ENCODE results near the gene SPATS2.

The SPATS2 gene

DNA sequence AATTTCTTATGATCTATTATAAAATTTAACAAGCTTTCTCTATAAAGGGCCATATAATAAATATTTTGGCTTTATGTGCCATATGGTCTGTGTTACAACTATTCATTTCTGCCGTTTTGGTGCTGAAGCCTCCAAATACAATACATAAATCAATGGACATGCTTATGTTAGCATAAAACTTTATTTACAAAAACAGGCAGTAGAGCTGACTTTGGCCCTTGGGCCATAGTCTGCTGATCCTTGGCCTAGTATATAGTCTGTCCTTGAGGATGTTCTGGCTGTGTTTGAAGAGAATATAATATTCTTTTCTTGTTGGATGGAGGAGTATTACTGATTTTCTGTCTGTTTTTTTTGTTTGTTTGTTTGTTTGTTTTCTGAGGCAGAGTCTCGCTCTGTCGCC is 81.6 kb downstream of the SPATS2 start:
- ChIA-PET CTCF (no interaction called here), POLR2A (interaction anchor here (0.7 kb wide), 1 partner anchor 52 kb away, joined by 9 read pairs; no protein-coding TSS in a partner anchor)
- TF ChIP-seq, protein P1, sequence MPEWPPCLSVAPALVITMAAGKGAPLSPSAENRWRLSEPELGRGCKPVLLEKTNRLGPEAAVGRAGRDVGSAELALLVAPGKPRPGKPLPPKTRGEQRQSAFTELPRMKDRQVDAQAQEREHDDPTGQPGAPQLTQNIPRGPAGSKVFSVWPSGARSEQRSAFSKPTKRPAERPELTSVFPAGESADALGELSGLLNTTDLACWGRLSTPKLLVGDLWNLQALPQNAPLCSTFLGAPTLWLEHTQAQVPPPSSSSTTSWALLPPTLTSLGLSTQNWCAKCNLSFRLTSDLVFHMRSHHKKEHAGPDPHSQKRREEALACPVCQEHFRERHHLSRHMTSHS (tag by site-specific recombination; IDR thresholded peaks at IDR 0.05), result no peak
- Histone ChIP-seq H3K9me3 (ENCODE audit: control insufficient read depth, insufficient read depth, low read depth, low read length) (no peaks in the 10 kb centered on the region), H3K4me1 (ENCODE audit: control insufficient read depth, insufficient read depth, low read length) (no peaks in the 10 kb centered on the region), H3K36me3 (ENCODE audit: control insufficient read depth in 2 of 2, insufficient read depth in 1 of 2, low read length in 2 of 2) (peaks cover 0 to 4% of the 10 kb centered on the region in 2 experiments; a peak in 2 of 3 replicates), H3K4me3 (ENCODE audit: low read depth, low read length) (no peak overlapping the region), H3K27ac (ENCODE audit: extremely low read depth, low read depth, low read length) (no peak overlapping the region)

DNA sequence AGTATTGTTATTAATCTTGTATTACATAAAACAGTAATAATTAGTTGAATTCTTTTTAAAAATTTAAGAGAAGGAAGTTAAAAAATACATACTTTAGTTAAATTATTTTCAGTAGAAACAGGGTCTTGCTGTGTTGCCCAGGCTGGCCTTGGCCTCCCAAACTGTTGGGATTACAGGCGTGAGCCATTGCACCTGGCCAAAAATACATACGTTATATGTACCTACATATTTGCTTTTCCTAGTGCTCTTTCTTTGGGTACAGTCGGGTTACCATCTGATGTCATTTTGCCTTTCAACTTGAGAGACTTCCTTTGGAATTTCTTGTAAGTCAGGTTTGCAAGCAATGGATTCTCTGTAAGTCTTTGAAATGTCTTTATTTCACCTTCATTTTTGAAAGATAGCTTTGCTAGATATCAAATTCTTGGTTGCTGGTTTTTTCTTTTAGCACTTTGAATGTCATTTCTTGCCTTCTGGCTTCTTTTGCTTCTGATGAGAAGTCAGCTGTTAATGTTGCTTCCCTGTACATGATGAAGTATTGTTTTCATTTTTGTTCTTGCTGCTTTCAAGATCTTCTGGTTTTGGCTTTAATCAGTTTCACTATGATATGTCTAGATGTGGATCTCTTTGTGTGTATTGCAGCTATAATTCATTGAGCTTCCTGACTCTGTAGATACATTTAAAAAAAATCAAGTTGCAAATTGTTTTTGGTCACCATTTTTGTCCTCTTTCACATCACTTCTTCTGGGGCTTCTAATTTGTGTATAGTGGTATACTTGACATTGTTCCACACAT is 84.4 kb downstream of the SPATS2 start:
- Histone ChIP-seq H3K36me3 (ENCODE audit: control insufficient read depth in 2 of 2, insufficient read depth in 1 of 2, low read length in 2 of 2) (no peaks in the 10 kb centered on the region; a peak in 1 of 3 replicates), H3K4me1 (ENCODE audit: control insufficient read depth, insufficient read depth, low read length) (no peaks in the 10 kb centered on the region), H3K9me3 (ENCODE audit: control insufficient read depth, insufficient read depth, low read depth, low read length) (no peaks in the 10 kb centered on the region), H3K4me3 (ENCODE audit: low read depth, low read length) (no peak overlapping the region), H3K27ac (ENCODE audit: extremely low read depth, low read depth, low read length) (no peak overlapping the region)
- TF ChIP-seq ZNF596 (tag by site-specific recombination; IDR thresholded peaks at IDR 0.05) (no peak), ZNF354C (tag by site-specific recombination; IDR thresholded peaks at IDR 0.05; ENCODE audit: borderline replicate concordance, low read depth) (no peak), ELK4 (IDR thresholded peaks at IDR 0.05; ENCODE audit: borderline replicate concordance, low read depth, low read length) (no peak), ZNF362 (tag by site-specific recombination; IDR thresholded peaks at IDR 0.05) (no peak), ZNF292 (tag by site-specific recombination; IDR thresholded peaks at IDR 0.05; ENCODE audit: borderline replicate concordance, low read depth) (no peak), KLF1 (tag by site-specific recombination; IDR thresholded peaks at IDR 0.05) (no peak), YY2 (tag by site-specific recombination; IDR thresholded peaks at IDR 0.05) (no peak)
- TF ChIP-seq, protein P2, sequence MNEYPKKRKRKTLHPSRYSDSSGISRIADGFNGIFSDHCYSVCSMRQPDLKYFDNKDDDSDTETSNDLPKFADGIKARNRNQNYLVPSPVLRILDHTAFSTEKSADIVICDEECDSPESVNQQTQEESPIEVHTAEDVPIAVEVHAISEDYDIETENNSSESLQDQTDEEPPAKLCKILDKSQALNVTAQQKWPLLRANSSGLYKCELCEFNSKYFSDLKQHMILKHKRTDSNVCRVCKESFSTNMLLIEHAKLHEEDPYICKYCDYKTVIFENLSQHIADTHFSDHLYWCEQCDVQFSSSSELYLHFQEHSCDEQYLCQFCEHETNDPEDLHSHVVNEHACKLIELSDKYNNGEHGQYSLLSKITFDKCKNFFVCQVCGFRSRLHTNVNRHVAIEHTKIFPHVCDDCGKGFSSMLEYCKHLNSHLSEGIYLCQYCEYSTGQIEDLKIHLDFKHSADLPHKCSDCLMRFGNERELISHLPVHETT (tag by site-specific recombination; IDR thresholded peaks at IDR 0.05), result no peak
- TF ChIP-seq, protein P3, sequence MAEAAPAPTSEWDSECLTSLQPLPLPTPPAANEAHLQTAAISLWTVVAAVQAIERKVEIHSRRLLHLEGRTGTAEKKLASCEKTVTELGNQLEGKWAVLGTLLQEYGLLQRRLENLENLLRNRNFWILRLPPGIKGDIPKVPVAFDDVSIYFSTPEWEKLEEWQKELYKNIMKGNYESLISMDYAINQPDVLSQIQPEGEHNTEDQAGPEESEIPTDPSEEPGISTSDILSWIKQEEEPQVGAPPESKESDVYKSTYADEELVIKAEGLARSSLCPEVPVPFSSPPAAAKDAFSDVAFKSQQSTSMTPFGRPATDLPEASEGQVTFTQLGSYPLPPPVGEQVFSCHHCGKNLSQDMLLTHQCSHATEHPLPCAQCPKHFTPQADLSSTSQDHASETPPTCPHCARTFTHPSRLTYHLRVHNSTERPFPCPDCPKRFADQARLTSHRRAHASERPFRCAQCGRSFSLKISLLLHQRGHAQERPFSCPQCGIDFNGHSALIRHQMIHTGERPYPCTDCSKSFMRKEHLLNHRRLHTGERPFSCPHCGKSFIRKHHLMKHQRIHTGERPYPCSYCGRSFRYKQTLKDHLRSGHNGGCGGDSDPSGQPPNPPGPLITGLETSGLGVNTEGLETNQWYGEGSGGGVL (tag by site-specific recombination; IDR thresholded peaks at IDR 0.05), result no peak
- POLR2A ChIA-PET, result no interaction called here
- CTCF ChIA-PET, result interaction anchor here (0.7 to 2.3 kb wide), 2 partner anchors 20 to 93 kb away, joined by 3 to 10 read pairs; no protein-coding TSS in a partner anchor

DNA sequence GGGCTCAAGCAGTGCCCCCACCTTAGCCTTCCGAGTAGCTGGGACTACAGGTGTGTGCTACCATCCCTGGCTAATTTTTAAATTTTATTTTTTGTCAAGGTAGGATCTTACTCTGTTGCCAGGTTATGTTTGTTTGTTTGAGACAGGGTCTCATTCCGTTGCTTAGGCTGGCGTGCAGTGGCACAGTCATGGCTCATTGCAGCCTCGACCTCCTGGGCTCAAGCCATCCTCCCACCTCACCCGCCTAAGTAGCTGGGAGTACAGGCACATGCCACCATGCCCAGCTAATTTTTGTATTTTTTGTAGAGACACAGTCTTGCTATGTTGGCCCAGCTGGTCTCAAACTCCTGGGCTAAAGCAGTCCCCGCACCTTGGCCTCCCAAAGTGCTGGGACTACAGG is 88.2 kb downstream of the SPATS2 start:
- TF ChIP-seq ZNF658 (tag by site-specific recombination; IDR thresholded peaks at IDR 0.05), result no peak
- no peak for TF ChIP-seq GLI2 (tag by site-specific recombination; IDR thresholded peaks at IDR 0.05; ENCODE audit: borderline replicate concordance, low read depth)
- no peaks in the 10 kb centered on the region for H3K4me1 ChIP-seq (ENCODE audit: control insufficient read depth, insufficient read depth, low read length)
- ChIA-PET CTCF (interaction anchor here (0.6 to 1.1 kb wide), 4 partner anchors 52 to 265 kb away, joined by 3 to 5 read pairs (median 4); no protein-coding TSS in a partner anchor), POLR2A (no interaction called here)
- no peak overlapping the region for H3K4me3 ChIP-seq (ENCODE audit: low read depth, low read length)
- no peaks in the 10 kb centered on the region for H3K9me3 ChIP-seq (ENCODE audit: control insufficient read depth, insufficient read depth, low read depth, low read length)
- H3K27ac ChIP-seq (ENCODE audit: extremely low read depth, low read depth, low read length), result no peak overlapping the region
- no peaks in the 10 kb centered on the region; a peak in 1 of 3 replicates for H3K36me3 ChIP-seq (ENCODE audit: control insufficient read depth in 2 of 2, insufficient read depth in 1 of 2, low read length in 2 of 2)
